NCI-H1105 treated with DMSO at 0.1 percent for 48 hours (cell line): Measurements from ENCODE around the gene NHS.

Source experiments
- DNase-seq: peaks from one replicate; lab custom pipeline; 2025; lab: John Stamatoyannopoulos, UW

NHS gene

DNA sequence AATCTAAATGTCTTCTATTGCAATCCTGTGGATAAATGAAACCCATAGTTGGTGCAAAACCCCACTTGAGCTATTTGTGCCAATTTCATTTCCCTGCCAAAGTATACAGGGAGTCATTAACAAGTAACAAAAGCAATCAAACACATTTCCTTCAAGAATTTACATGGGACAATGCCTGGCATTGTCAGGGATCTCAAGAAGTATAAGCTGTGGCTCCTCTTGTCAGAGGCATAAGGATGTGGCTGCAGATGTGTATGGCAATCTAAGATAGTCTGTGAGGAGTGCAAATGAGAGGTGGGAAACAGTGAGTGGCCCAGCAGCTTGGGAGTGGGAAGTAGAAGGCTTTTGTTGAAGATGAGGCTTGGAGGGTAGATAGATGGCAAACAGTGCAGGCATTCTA, 304.3 kb downstream of the NHS start:
- no peak for DNase-seq

DNA sequence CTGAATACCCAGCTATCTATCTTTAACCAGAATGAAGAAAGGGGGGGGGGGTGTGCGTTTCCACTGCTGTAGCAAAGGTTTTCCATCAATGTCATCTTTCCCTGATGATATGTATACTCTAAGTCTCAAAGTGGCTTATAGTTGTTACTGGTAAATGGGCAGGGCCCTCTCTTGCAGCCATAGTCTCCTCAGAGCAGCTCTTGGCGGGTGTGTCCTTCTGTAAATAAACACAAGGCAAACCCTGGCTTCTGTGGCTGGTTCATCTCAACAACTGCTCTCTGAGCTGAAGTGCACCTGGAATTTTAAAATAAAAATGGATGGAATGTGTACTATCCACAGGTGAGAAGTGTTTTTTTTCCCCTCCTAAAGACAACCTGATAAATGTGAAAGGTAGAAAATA, 304.8 kb downstream of the NHS start:
- DNase-seq: peak; percentile 2

DNA sequence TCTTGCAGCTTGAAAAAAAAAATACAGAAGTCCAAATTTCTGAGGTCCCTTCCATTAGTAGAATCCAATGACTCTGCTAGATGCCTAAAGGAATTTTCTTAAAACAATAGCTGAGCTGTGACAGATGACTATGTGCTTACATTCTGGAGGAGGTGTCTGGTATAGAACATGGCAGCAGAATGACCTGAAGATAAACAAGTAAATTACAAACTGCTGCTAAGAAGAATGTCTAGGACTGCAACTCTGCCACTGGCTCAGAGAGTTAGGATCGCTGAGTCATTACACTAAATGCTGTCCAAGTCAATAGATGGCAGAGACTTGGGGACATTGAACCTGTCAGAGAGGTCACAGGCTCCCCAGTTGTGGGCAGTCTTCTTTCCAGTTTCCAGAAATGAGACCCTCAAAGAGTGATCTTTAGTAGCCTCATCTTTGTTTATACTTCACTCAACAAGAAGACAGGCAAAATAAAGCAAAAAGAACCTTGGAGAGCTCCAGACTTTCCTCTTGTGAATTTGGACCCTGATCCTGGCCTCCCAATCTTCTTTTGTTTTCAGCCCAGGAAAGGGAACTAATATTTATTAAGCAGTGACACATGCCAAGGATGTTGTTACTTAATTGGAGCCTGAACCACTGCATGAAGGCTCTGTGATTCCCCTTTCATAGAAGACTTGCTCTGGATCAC, 305.9 kb downstream of the NHS start:
- DNase-seq: no peak

DNA sequence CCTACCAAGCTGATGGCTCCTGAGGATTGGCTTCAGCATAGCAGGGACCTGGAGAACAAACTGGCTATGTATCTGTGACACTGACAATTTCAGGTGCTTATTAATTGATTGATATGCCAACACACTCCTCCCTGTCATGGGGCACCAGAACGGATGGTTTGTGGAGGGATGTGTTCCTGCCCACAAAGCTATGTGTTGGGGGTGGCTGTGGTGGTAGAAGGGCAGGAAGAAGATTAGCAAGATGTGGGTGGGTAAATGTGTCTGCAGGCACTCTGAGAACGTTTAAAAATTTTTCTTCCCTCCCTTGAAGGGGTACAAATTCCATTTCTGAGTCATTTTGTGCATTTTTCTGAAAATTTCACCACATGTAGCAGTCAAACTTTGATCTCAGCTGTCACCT, 307.3 kb downstream of the NHS start:
- DNase-seq: no peak

DNA sequence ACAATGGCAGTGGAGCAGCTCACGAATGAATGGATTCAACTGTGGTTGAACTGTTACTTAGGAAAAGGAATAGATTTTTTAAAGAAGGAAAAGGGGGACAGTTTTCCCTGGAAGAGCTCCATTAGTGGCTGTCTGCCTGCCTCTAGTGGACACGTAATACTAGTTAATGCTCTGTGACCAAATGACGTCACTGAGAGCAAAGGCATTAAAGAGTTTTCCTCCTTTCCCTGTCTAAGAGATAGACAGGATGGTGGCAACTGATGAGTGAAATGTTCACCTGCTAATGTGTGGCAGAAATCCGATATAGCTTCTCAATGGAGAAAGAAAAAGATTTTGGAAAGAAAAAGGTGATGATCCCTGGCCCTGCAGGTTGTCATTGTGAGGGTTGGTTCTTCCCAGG, 310.0 kb downstream of the NHS start:
- no peak for DNase-seq

DNA sequence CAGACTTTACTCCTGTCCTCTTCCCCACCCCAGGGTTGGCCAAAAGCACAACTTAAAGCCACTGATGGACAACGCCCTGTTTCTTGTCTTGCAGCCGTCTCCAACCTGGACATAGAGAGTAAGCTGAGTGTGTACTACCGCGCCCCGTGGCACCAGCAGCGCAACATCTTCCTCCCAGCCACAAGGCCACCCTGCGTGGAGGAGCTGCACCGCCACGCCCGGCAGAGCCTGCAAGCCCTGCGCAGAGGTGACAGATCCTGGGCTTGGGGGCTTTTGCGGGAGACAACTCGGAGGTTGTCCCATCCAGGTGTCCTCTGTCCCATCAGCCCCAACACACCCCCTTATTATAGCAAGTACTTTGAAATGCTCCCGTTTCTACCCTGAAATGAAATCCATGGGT, 312.6 kb downstream of the NHS start:
- DNase-seq: no peak

DNA sequence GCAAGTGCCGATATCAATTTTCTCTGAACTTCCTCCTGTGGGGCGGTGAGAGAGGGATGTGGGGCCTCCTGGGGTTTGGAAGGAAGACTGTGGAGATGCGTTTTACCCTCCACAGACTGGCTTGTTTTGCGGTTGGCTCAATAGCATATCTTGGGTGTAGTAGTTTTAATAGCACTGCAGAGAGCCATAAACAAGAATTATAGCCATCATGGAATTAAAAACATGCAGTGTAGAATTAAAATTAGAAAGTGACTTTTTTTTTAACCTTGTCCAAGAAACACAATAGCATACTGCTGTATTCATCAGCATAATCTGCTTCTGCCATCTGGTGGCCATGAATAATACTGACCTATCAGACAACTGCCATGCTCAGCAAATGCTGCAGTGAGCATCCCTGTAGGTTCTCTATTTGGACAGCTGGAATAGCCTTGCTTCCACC, 315.0 kb downstream of the NHS start:
- peak; percentile 49 for DNase-seq

DNA sequence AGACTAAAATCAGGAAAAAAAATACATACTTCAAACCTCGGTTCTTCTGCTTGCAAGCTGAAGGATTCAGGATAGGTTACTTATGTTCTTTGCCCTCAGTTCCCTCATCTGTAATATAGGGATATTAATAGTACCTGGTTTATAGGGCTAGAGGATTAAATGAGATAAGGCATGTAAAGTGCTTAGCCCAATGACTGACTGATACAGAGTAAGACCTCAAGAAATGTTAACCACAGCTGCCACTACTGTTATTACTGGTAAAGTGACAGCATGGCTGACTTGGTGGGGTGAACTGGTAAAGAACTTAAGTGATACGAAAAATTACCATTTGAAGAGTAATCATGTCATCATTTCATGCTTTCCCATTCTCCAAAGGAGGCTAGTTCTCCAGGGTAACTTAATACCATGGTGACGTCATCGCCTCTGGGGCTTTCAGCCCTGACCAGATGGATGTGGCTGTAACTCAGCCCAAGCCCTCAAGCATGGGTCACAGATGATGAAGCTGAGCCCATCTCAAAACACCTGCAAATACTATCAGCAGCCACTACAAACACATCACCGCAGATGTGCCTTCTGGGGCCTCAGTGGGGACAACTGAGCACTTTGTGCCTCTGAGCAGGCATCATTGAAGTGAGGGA, 317.8 kb downstream of the NHS start:
- no peak for DNase-seq

DNA sequence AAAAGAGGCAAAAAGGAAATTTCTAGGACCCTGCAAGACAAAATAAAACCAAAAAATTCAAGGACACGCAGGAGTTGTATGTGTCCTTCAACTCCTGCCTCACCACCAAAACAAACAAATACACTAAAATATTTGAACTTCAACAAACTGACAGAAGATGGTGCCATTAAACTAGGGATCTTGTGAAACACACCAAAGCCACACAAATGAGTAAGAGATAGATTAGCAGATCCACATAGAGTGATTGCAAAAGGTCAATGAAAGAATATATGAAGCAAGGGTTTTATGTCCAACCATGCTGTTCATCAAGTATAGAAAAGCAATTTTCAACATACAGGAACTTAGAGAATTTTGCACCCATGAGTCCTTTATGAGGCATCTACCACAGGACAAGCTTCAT, 322.2 kb downstream of the NHS start:
- no peak for DNase-seq

DNA sequence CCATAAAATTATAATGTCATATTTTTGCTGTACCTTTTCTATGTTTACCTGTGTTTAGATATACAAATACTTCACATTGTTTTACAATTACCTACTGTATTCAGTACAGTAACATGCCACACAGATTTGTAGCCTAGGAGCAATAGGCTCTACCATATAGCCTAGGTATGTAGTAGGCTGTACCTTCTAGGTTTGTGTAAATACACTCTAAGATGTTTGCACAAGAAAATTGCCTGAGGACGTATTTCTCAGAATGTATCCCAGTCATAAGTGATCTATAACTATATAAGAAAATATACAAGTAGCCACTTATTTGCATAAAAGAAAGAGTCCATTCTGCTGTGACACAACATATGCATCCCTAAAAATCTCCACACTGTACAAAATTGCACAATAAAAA, 326.0 kb downstream of the NHS start:
- DNase-seq: no peak

DNA sequence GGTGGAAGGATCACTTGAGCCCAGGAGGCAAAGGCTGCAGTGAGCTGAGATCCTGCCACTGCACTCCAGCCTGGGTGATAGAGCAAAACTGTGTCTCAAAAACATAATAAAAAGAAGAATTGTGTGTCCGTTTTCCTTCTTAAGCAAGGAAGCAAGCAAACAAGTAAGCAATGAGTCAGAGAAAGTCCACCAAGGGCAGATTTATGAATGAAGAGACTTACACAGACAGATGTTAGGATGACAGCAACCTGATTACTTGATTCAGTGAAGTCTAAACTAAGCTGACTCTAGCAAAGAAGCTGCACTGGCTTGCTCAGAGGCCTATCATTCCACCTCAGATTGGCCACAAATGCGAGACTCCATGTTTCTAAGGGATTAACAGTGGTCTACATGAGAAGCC, 328.2 kb downstream of the NHS start:
- no peak for DNase-seq

DNA sequence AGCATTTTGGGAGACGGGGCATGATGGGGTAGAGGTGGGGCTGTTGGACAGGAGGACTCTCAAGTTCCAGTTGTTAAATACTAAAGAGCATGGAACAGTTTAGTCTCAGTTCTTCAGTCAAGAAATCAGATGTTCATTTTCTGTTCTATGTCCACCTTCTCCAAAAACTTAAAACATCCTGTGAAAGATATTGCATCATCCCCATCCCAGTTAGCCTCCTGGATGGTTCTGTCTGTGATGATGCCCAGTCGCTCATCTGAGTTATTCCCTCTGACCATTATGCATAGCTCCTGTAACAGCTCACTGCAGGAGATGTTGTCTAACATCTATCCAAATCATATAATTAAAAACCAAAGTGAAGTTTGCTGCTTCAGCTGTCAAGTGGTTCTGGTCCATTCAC, 330.2 kb downstream of the NHS start:
- DNase-seq: no peak

DNA sequence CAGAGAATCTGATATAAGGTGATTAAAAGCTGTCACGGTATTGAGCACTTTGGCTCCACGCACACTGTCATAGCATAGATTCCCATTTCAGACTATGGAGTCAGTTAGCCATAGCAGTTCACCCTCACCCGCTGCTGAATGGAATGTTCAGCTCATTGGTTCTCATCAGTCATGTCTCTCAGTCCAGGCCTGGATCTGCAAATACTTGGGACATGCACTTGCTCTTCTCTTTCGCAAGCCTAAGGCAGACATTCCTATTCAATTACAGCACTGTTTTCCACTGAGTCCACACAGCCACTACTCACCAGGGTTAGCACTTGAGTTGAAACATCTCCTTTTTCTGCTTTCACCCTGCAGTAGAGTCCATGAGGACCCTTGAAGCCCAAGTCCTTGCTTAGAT, 331.7 kb downstream of the NHS start:
- no peak for DNase-seq

DNA sequence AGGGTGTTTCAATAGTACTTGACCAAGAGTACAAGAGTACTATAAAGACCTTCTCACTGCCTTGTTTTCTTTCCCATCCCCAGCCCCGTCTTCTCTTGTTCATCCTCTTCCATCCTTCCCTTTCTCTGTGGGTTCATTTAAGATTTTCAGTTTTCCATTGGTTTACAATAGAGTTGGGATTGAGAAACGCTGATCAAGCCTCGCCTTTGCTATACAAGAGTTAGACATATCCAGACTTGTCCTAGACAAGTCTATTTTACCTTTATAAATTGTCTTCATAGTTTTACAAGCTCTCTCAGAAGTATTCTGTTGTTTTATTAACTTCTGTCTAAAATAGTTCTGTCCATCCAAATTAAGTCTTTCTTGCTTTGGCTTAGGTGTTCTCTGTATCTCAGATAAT, 332.7 kb downstream of the NHS start:
- DNase-seq: no peak

DNA sequence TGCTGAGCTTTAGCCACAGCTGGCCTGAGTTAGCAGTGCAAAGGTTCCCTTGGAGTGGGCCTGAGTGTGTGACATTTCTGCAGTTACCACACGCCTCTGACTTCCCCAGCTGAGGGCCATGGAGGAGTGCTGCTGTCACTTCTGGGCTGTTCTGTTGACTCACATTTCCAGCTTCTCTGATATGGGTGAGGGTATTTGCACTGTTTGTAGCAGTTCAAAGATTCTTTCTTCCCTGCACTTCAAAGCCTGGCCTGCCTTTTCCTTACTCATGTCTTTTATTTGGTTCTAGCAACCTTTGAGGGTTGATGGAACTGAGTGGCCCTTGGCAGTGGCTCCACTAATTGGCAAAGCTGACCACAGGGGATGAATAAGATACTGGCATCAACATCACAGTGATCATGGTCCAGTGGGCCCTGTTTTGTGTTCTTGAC, 335.9 kb downstream of the NHS start:
- no peak for DNase-seq

DNA sequence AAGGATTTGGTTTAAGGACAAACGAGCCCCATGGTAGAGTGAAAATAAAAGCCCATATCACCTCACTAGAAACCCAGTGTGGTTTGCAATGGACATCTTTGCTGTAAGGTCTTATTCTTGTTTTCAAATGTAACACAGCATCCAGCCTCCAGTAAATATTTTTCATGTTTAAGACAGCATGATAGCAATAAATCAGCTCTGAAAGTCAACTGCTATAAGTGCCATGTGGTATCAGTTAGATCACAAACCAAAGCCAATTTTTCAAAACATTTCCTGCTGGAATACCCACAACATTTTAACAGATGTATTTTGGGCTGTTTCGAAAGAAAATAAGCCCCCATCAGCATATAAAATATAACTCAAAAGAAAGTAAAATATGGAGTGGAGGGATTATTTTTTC, 338.3 kb downstream of the NHS start:
- no peak for DNase-seq

DNA sequence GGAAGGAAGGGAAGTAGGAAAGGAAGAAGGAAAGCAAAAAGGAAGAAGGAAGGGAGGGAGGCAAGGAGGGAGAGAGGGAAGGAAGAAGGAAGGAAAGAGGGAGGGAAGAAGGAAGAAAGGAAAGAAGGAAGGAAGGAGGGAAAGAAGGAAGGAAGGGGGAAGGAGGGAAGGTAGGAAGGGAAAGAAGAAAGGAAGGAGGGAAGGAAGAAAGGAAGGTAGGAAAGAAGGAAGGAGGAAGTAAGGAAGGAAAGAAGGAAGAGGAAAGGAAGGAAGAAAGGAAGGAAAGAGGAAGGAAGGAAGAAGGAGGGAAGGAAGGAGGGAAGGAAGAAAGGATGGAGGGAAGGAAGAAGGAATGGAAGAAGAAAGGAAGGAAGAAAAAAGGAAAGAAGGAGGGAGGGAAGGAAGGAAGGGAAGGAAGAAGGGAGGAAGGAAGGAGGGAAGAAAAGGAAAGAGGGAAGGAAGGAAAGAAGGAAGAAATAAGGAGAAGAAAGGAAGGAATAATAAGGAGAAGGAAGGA, 343.7 kb downstream of the NHS start:
- no peak for DNase-seq

DNA sequence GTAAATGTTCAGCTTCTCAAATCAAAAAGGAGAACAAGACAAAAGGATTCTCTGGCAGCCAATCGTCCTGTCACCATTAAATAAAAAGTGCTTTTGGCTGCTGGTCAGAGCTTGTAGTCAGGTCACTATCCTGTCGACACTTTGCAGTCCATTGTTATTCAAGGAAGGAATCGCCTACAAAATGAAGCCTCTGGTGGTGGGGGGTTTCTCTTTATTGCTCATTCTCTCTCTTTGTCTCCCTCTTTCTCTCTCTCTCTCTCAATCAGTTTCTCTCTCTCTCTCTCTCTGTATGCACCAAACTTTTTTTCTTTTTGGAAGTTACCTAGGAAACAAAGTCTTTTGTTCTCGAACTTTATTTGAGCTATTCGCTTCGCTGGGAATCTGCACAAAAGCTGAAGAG, 344.7 kb downstream of the NHS start:
- no peak for DNase-seq

DNA sequence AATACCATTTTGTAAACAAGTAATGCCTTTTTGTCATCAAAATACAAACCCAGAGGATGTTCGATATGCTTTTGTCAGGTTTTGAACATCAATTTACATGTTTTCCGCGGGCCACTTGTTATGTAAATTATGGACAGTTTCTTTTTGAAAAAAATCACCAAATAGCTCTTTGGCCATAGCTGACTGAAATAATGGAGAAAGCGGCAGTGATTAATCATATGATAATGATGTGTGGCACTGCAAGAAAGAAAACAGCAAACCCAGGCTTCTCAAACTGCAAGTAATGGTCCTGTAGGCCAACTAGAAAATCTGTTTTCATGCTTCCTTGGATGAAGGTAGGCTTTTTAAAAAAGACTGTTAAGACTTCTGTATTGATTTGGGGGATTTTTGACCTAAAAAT, 346.7 kb downstream of the NHS start:
- DNase-seq: no peak

DNA sequence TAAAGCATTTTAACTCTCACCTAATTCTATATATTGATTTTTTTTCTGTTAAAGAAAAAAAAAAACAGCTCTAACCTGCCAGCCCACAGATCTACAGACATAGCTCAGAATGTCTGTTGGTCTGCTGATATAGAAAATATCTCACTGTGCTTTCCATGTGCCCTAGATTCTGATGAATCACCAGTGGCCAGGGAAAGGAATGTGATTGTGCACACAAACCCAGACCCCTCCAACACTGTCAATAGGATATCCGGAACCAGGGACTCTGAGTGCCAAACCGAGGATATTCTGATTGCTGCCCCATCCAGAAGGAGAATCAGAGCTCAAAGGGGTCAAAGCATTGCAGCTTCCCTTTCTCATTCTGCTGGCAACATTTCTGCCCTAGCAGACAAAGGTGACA, 350.2 kb downstream of the NHS start:
- no peak for DNase-seq

DNA sequence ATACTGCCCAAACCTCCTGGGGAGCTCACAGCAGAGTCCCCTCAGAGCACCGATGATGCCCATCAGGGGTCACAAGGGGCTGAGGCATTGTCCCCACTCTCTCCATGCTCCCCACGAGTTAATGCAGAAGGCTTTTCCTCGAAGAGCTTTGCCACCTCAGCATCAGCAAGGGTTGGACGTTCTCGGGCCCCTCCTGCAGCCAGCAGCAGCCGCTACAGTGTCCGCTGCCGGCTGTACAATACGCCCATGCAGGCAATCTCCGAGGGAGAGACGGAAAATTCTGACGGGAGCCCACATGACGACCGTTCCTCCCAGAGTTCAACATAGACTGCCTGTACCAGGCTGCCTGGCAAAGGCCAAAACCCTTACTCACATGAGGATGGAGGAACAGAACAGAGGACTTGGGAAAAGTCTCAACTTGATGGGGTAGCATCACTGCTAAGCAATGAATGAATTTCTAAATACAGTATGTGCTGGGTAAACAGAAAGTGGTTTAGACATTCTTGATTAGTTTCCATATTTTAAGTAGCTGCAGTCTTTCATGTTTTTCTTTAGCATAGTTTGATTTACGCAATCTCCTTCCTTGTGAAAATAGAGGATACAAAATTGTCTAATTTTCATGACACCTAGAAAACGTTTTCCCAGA, 357.3 kb downstream of the NHS start:
- DNase-seq: no peak

DNA sequence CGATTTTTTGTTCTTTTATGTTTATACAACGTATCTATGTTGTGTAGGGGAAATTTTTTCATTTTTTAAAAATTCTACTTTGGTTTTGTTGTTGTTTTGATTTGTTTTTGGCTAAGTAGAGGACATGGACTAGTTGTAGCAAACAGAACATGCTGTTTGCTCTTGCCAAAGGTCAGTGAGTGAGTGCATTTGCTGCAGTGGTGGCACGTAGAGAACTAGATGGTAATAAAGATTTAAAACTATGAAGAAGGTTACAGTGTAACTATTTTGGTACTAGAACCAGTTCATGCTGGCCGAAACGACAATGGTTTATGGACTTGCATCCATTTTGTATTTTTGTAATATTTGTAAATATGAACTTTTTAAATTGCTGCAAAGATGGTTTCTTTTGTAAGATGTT, 360.4 kb downstream of the NHS start:
- DNase-seq: no peak

DNA sequence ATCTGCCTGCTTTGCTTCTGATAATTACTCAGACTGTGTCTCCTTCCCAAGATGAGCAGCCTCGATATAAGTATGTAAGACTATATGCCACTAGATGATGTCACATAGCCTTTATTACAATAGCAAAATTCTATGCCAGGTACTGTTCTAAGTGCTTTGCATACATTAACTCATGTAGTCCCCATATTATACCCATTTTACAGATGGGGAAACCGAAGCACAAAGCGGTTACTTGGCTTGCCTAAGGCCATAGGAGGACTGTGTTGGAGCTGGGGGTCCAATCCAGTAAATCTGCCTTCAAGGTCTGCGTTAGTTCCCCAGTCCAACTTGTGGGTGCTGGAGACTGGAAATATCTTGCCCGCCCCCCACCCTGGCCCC, 361.5 kb downstream of the NHS start:
- no peak for DNase-seq
